IMR-90 (cell line): Measurements from ENCODE around the gene CHD9. TPM values are rescaled to one million over a fixed set of nuclear protein-coding genes. Genes with fewer than 3 reads are reported as not detected.

Experiments
- ATAC-seq: fragments of 200-7000 bp; cut with Tn5 transposase; 2 replicates; pipeline ENCODE4 v1.9.1; 2020; ENCODE audit warnings: low read depth, mild to moderate bottlenecking, moderate library complexity
- BruUV-seq: library from RNA; stranded (reverse); fragments of 400-500 nt; replicated peaks from 2 replicates; lab custom pipeline; 2021; lab: Mats Ljungman, UMichigan
- CTCF ChIA-PET: fragments of 300-600 bp; formaldehyde crosslinking; extraction: SDS; loops from one replicate; lab custom pipeline; 2021; ENCODE audit warnings: antibody characterized with exemption; lab: Yijun Ruan, JAX
- POLR2A ChIA-PET: fragments of 300-600 bp; sonication (Branson Sonifier 250); formaldehyde crosslinking; loops from one replicate; lab custom pipeline; 2022; ENCODE audit warnings: antibody characterized with exemption; ENCODE audit not compliant: unreplicated experiment; lab: Charles Lee
- DNase-seq: peaks from one replicate; pipeline ENCODE4 v3.0.0; 2013
- H2AFZ ChIP-seq: replicated peaks from 2 replicates; pipeline ENCODE3; 2013; ENCODE audit warnings: low read length, mild to moderate bottlenecking; ENCODE audit not compliant: poor library complexity
- H2AK5ac ChIP-seq: 2 replicates; pipeline ENCODE4 v1.6.1; 2013; ENCODE audit warnings: low read depth, low read length, inconsistent platforms
- H2AK9ac ChIP-seq: replicated peaks from 2 replicates; pipeline ENCODE3; 2013; ENCODE audit warnings: mild to moderate bottlenecking, low read depth, low read length, moderate library complexity; ENCODE audit not compliant: poor library complexity
- H2BK120ac ChIP-seq: 2 replicates; pipeline ENCODE4 v1.6.1; 2013; ENCODE audit warnings: low read depth, low read length, inconsistent platforms
- H2BK15ac ChIP-seq: 3 replicates; pipeline ENCODE4 v1.6.1; 2013; ENCODE audit warnings: low read depth, low read length, inconsistent platforms
- H2BK20ac ChIP-seq: 2 replicates; pipeline ENCODE4 v1.6.1; 2013; ENCODE audit warnings: low read depth, mild to moderate bottlenecking, inconsistent platforms, low read length, moderate library complexity
- H2BK5ac ChIP-seq: 2 replicates; pipeline ENCODE4 v1.6.1; 2013; ENCODE audit warnings: mild to moderate bottlenecking, low read depth, low read length, inconsistent platforms; ENCODE audit not compliant: poor library complexity, severe bottlenecking
- H3K14ac ChIP-seq: replicated peaks from 2 replicates; pipeline ENCODE4 v1.6.1; 2013; ENCODE audit warnings: low read depth, low read length, inconsistent platforms
- H3K18ac ChIP-seq: 2 replicates; pipeline ENCODE4 v1.6.1; 2013; ENCODE audit warnings: low read depth, low read length, control low read depth
- H3K23ac ChIP-seq: 2 replicates; pipeline ENCODE4 v1.6.1; 2013; ENCODE audit warnings: low read depth, low read length, inconsistent platforms
- H3K27ac ChIP-seq: 2 replicates; pipeline ENCODE4 v1.5.1; 2013; ENCODE audit warnings: mild to moderate bottlenecking, control low read depth, low read length; ENCODE audit not compliant: insufficient read depth
- H3K27me3 ChIP-seq: 2 replicates; pipeline ENCODE4 v1.6.1; 2013; ENCODE audit warnings: low read length; ENCODE audit not compliant: control insufficient read depth, insufficient read depth
- H3K36me3 ChIP-seq: 2 replicates; pipeline ENCODE4 v1.6.1; 2013; ENCODE audit warnings: low read length, mixed read lengths; ENCODE audit not compliant: control insufficient read depth, insufficient read depth
- H3K4ac ChIP-seq: 2 replicates; pipeline ENCODE4 v1.6.1; 2013; ENCODE audit warnings: low read depth, low read length, inconsistent platforms
- H3K4me1 ChIP-seq: 2 replicates; pipeline ENCODE4 v1.6.1; 2013; ENCODE audit warnings: low read length, mixed read lengths; ENCODE audit not compliant: control insufficient read depth, insufficient read depth
- H3K4me2 ChIP-seq: 2 replicates; pipeline ENCODE4 v1.6.1; 2013; ENCODE audit warnings: low read depth, mild to moderate bottlenecking, control low read depth, low read length, moderate library complexity
- H3K4me3 ChIP-seq: 2 replicates; pipeline ENCODE4 v1.5.1; 2013; ENCODE audit warnings: low read depth, mild to moderate bottlenecking, control low read depth, low read length, moderate library complexity; ENCODE audit not compliant: insufficient read depth
- H3K56ac ChIP-seq: 2 replicates; pipeline ENCODE4 v1.6.1; 2013; ENCODE audit warnings: low read length, inconsistent platforms; ENCODE audit not compliant: insufficient read depth; ENCODE audit errors: extremely low read depth
- H3K79me1 ChIP-seq, 2 experiments: 2 replicates each; pipeline ENCODE4 v1.6.1; 2013; ENCODE audit warnings: low read length in 2 of 2, inconsistent platforms in 1 of 2, low read depth in 1 of 2
- H3K9ac ChIP-seq: 2 replicates; pipeline ENCODE4 v1.6.1; 2013; ENCODE audit warnings: low read depth, low read length, control low read depth
- H3K9me1 ChIP-seq: 2 replicates; pipeline ENCODE4 v1.6.1; 2013; ENCODE audit warnings: low read length, inconsistent platforms; ENCODE audit not compliant: insufficient read depth
- H3K9me3 ChIP-seq: 2 replicates; pipeline ENCODE4 v1.6.1; 2013; ENCODE audit warnings: low read length; ENCODE audit not compliant: control insufficient read depth, insufficient read depth
- H4K20me1 ChIP-seq: 2 replicates; pipeline ENCODE4 v1.6.1; 2013; ENCODE audit warnings: low read length, inconsistent platforms; ENCODE audit not compliant: insufficient read depth
- H4K5ac ChIP-seq: 2 replicates; pipeline ENCODE4 v1.6.1; 2013; ENCODE audit warnings: mild to moderate bottlenecking, low read depth, low read length, control low read depth
- H4K8ac ChIP-seq, 2 experiments: 2 replicates each; pipeline ENCODE4 v1.6.1; 2013; ENCODE audit warnings: low read depth in 2 of 2, low read length in 2 of 2, control low read depth in 1 of 2, inconsistent platforms in 1 of 2
- H4K91ac ChIP-seq: 2 replicates; pipeline ENCODE4 v1.6.1; 2013; ENCODE audit warnings: low read depth, low read length, inconsistent platforms; ENCODE audit not compliant: insufficient read depth
- CHD1 ChIP-seq: IDR thresholded peaks from 2 replicates; pipeline ENCODE4 v1.6.1; 2012; ENCODE audit warnings: low read depth, low read length, improper control_type of control experiment
- CTCF ChIP-seq: conservative IDR thresholded peaks from 2 replicates; pipeline ENCODE4 v1.5.1; 2012; ENCODE audit warnings: mild to moderate bottlenecking, low read depth, low read length, improper control_type of control experiment
- RAD21 ChIP-seq: IDR thresholded peaks from 2 replicates; pipeline ENCODE4 v1.6.1; 2012; ENCODE audit warnings: low read length, improper control_type of control experiment
- RCOR1 ChIP-seq: IDR thresholded peaks from 2 replicates; pipeline ENCODE4 v1.6.1; 2012; ENCODE audit warnings: mild to moderate bottlenecking, low read length, improper control_type of control experiment; ENCODE audit not compliant: insufficient replicate concordance
- SMC3 ChIP-seq: fragments of 150-350 bp; IDR thresholded peaks from 2 replicates; pipeline ENCODE4 v1.6.1; 2016; ENCODE audit warnings: low read depth, mild to moderate bottlenecking, antibody characterized with exemption, low read length, moderate library complexity
- WGBS, 2 experiments: methylation state at CpG; one replicate each; pipeline versions ENCODE4 v1.1.5 to v1.1.7; 2013; ENCODE audit warnings: missing lambda C conversion rate in 2 of 2; ENCODE audit not compliant: insufficient read length in 1 of 2; ENCODE audit errors: extremely low coverage in 2 of 2; 5-methylcytosine and 5-hydroxymethylcytosine counted together
- dilution Hi-C: fragments of 300-500 bp; cut with HindIII; formaldehyde crosslinking; loops from one replicate; pipeline ENCODE4 v1.14.3; 2018; ENCODE audit warnings: low sequenced_read_pairs; ENCODE audit not compliant: unreplicated experiment
- in situ Hi-C: fragments of 300-500 bp; cut with MboI; formaldehyde crosslinking; loops from 3 replicates; pipeline ENCODE4 v1.14.3; 2019; ENCODE audit warnings: low sequenced_read_pairs, inconsistent platforms, mixed read lengths
- intact Hi-C: fragments of 100-400 bp; cut with micrococcal nuclease; formaldehyde crosslinking; loops from 2 replicates; pipeline ENCODE4 v1.10.0; 2022
- polyA plus RNA-seq, 3 experiments: library from polyadenylated mRNA; depleted of rRNA; stranded (reverse); fragments of >200 nt; gene quantifications; 2 replicates each; pipeline ENCODE4 v1.2.3, GENCODE V29; 2012; ENCODE audit warnings: low replicate concordance in 1 of 3
- total RNA-seq: library from RNA; depleted of rRNA; stranded (reverse); fragments of >200 nt; gene quantifications from 2 replicates; pipeline ENCODE4 v1.2.3, GENCODE V29; 2012

The CHD9 gene
- total and polyA plus RNA-seq, 2 of the 4 experiments (the other 2 are of a cell fraction), result 9.1 to 48.8 TPM

- intact Hi-C loops (loop anchor here (5.0 kb wide), 2 partner anchors 88 to 168 kb away; partner anchors contain the start of genes CHD9 and CHD9NB), in situ Hi-C loops (no loop called here), dilution Hi-C loops (no loop called here)
- H2BK120ac ChIP-seq, result no peak overlapping the region
- H3K79me1 ChIP-seq, result peaks cover 13 to 43% of the 10 kb centered on the region in 2 experiments; a peak in 3 of 4 replicates
- no peak overlapping the region for H2BK20ac ChIP-seq
- H3K18ac ChIP-seq, result no peak overlapping the region
- no peak overlapping the region for H3K4me2 ChIP-seq
- H3K4me1 ChIP-seq, result peaks cover 3% of the 10 kb centered on the region
- peaks cover 7% of the 10 kb centered on the region for H3K36me3 ChIP-seq
- TF ChIP-seq CTCF (peak; percentile 40), SMC3 (peak; percentile 33; the same call in 1 of the 2 replicates), CHD1 (no peak), RAD21 (peak; percentile 53), RCOR1 (no peak)
- H4K91ac ChIP-seq, result no peak overlapping the region
- no peak overlapping the region for H2AK9ac ChIP-seq
- no peak overlapping the region for H3K9ac ChIP-seq
- H3K4ac ChIP-seq, result no peak overlapping the region; the same call in 1 of the 2 replicates
- no peak overlapping the region for H2BK15ac ChIP-seq
- peak overlapping the region; percentile 71; the same call in 1 of the 2 replicates for H3K23ac ChIP-seq
- DNase-seq, result peak; percentile 58
- no peak overlapping the region for H4K5ac ChIP-seq
- CTCF ChIA-PET, result interaction anchor here (0.7 to 1.4 kb wide), 3 partner anchors 13 to 165 kb away, joined by 3 to 5 read pairs (median 4); partner anchors contain the start of gene CHD9
- no peak overlapping the region for H3K4me3 ChIP-seq
- H2AK5ac ChIP-seq, result no peak overlapping the region
- WGBS, 2 experiments, result 80% methylated on average over 1 of the region's 2 CpGs; no CpG with 5 or more reads in 1 of the 2 experiments
- peak overlapping the region; percentile 92 for H2BK5ac ChIP-seq
- no TSS peak for BruUV-seq
- ATAC-seq, result peak; percentile 76
- H4K20me1 ChIP-seq, result peaks cover 11% of the 10 kb centered on the region; the same call in 1 of the 2 replicates
- H3K56ac ChIP-seq, result no peak overlapping the region
- no peaks in the 10 kb centered on the region for H3K27me3 ChIP-seq
- no peaks in the 10 kb centered on the region; the same call in 1 of the 2 replicates for H3K9me1 ChIP-seq
- POLR2A ChIA-PET, result no interaction called here
- no peak overlapping the region for H3K27ac ChIP-seq
- no peak overlapping the region; a peak in 1 of 4 replicates for H4K8ac ChIP-seq
- no peak overlapping the region; the same call in 1 of the 2 replicates for H3K14ac ChIP-seq
- H2AFZ ChIP-seq, result no peak overlapping the region
- no peaks in the 10 kb centered on the region for H3K9me3 ChIP-seq
These were observed 165.8 kb downstream of the CHD9 start for GRCh38 chr16:53220585-53220984.
